NB4 (cell line): ENCODE measurements around the gene LIN7A.

ENCODE experiments used
- CTCF ChIP-seq: IDR thresholded peaks from one replicate; pipeline ENCODE4 v1.5.1; 2012; ENCODE audit warnings: low read depth, low read length
- MAX ChIP-seq: IDR thresholded peaks from 2 replicates; pipeline ENCODE4 v1.6.1; 2011; ENCODE audit warnings: low read depth, low read length
- POLR2A ChIP-seq: IDR thresholded peaks from 2 replicates; pipeline ENCODE4 v1.6.1; 2011; ENCODE audit warnings: mild to moderate bottlenecking; ENCODE audit not compliant: insufficient read length; ENCODE audit errors: extremely low read depth

GRCh38 chr12:80901661-80902060 lies 36.1 kb downstream of the LIN7A start:
- TF ChIP-seq CTCF (no peak), MAX (no peak), POLR2A (no peak)
